GM10266 (cell line): ENCODE data around the gene RRM2.

ENCODE experiments used
- DNase-seq: peaks from one replicate; pipeline ENCODE4 v3.0.0; 2012; ENCODE audit errors: extremely low spot score
- TF ChIP-seq, protein P1 (sequence below): IDR thresholded peaks from 2 replicates; pipeline ENCODE4 v1.5.1; 2012; ENCODE audit warnings: mild to moderate bottlenecking, low read depth; ENCODE audit not compliant: control insufficient read depth, insufficient read depth; ENCODE audit errors: missing control alignments

RRM2 gene

DNA sequence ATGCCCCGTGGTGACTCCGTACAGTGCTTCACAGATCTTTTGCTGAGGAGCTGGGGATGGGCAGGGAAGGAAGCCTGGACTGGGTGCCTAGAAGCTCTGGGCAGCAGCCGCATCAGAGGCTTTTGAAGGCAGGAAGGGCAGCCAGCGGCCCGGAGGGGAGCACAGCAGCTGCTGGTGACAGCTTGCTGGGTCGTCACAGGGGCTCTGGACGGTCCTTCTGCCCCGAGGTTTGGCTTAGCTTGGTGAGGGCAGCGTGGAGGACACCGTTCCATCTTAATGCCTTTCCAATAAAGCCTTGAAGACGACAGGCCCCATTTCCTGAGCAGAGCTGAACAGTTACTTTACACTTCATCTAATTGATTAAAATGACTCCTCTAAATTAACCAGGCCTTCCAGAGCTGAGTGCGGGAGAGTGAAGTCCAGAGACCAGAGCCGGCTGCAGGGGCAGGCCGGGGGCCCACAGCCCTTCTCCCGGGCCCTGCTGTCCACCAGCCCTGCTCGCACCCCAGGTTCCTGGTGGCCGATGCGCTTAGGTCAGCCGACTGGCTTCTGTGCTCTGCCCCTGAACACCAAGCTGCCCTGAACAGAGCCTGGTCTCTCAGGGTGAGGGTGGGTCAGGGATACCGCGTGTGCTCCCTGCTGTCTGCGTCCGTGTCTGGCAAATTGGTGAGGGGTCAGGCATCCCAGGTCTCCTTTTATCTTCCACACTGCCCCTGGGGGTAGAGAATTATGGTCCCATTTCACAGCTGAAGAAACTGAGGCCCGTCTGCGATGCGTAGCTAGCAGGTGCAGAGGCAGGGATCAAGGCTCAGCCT lies 43.5 kb downstream of the RRM2 start:
- no peak for DNase-seq
- TF ChIP-seq, protein P1, sequence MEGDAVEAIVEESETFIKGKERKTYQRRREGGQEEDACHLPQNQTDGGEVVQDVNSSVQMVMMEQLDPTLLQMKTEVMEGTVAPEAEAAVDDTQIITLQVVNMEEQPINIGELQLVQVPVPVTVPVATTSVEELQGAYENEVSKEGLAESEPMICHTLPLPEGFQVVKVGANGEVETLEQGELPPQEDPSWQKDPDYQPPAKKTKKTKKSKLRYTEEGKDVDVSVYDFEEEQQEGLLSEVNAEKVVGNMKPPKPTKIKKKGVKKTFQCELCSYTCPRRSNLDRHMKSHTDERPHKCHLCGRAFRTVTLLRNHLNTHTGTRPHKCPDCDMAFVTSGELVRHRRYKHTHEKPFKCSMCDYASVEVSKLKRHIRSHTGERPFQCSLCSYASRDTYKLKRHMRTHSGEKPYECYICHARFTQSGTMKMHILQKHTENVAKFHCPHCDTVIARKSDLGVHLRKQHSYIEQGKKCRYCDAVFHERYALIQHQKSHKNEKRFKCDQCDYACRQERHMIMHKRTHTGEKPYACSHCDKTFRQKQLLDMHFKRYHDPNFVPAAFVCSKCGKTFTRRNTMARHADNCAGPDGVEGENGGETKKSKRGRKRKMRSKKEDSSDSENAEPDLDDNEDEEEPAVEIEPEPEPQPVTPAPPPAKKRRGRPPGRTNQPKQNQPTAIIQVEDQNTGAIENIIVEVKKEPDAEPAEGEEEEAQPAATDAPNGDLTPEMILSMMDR = no peak

DNA sequence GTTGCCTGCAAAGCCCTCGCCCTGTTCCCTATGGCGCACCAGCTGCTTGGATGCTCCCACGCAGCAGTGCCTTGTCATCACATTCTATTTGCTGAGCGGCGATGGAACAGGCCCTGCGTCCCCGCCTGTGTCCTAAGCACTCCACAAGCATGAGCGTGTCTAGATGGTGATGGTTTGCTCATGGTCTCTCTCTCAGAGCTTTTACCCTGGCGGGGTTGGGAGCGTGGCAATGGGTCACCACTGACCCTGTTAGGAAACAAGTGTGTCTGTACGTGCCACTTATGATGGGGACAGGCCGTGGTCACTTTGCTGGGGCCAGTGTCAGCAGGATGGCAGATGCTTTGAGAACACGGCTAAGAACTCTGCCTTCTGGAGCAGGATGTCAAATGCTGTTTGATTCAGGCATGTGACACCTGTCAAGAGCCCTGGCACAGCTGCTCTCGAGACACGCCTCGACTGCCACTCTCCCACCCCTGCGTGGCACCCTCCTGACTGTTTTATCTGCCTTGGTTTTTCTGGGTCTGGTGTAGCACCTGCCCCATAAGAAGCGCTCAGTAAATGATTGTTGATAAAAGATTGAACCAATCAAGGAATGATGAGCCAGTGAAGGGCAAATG lies 44.2 kb downstream of the RRM2 start:
- TF ChIP-seq, protein P1 = no peak
- no peak for DNase-seq

DNA sequence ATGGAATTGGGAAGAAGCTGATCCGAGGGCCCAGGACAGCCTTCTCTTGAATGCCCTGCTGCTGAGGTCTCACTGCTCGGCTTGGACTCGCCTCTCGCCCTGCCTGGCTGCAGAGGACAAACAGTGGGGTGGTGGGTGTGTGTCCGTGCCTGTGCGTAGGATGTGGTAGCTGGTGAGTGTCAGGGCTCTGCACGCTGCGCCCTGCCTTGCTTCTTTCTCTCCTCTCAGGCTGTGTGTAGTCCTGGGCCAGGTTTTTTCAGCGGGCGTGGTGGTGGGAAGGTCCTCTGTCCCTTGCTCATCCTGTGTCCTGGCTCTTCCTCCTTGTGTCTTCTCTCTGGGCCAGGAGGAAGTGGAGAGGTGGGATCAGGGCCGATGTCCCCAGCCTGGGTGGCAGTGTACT lies 44.8 kb downstream of the RRM2 start:
- no peak for DNase-seq
- TF ChIP-seq, protein P1 = no peak

DNA sequence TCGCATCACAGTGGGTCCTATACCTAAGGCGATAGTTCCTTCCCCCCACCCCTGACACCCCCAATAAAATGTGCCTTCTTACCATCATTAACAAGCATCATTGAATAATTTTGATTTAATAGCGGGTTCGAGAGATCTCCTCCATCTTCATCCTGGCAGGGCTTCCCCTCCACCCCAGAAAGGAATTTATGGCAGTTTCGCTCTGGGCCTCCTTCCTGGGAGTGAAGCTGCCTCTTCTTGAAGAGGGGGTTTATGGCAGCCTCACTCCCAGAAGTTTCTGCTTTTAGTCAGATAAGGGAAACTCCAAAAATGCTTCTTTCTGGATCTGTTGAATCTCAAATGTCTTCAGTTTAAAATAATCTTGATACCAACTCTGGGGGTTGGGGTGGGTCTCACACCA lies 45.7 kb downstream of the RRM2 start:
- TF ChIP-seq, protein P1 = no peak
- DNase-seq = no peak

DNA sequence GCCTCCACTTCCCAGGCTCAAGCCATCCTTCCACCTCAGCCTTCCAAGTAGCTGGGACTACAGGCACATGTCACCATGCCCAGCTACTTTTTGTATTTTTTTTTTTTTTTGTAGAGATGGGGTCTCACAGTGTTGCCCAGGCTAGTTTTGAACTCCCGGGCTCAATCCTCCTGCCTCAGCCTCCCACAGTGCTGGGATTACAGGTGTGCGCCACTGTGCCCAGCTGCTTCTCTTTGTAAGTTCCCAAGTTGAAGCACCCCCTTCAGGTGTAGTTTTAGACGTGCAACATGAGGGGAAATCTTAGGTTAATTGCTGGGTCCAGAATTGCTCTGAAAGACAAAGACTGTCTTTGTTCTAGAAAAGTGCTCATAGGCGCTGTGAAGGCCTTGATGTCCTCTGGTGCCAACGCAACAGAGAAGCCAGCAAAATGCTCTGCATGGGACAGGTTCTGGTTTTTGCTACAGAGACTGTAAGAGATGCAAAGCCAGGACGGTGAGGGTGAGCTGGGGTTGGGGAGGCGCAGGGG lies 46.6 kb downstream of the RRM2 start:
- DNase-seq = no peak
- TF ChIP-seq, protein P1 = no peak

DNA sequence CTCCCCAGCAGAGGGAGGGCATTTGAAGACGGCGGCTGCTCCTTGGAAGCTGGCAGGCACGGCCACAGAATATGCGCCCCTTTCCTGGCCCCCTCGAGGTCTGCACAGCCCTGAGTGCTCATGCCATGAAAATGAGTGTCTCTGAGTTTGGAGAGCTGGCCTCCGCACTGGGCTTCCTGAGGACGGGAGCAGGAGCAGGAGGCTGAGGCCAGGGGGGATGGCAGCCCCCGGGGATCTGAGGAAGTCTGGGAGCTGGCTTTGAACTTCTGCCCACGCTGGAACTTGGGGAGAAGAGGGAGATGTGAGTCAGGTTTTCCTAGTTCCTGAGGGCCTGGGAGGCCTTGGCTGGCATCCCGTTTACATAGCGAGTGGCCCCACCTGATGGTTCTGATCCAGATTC lies 47.0 kb downstream of the RRM2 start:
- no peak for DNase-seq
- TF ChIP-seq, protein P1 = no peak

DNA sequence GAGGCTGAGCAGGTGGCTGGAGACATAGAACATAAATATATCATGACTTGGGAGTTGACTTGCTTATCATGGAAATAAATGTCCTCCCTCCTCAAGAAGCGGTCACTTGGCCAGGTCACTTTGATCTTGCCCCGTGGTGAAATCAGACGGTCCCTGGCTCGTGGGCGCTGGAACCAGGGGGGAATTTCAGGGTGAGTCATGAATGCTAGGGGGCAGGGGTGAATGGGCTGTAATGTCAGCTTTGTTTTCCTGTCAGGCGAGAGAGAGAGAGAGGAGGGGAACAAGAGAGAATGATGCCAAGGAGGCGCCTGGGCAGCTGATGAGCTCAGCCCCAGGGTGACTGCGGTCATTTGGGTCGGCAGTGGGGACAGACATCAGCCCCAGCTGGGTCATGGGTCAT lies 47.7 kb downstream of the RRM2 start:
- TF ChIP-seq, protein P1 = no peak
- no peak for DNase-seq
